GM12875 (cell line): ENCODE results near the gene TNNC2.

Experiments used
- H3K4me3 ChIP-seq: one replicate; pipeline ENCODE4 v1.5.1; 2011; ENCODE audit warnings: low read depth, low read length, control low read depth
- CTCF ChIP-seq: IDR thresholded peaks from 2 replicates; pipeline ENCODE4 v1.5.1; 2011; ENCODE audit warnings: low read depth, mild to moderate bottlenecking, control low read depth, inconsistent platforms, low read length, moderate library complexity, borderline replicate concordance; ENCODE audit not compliant: insufficient read depth

TNNC2 gene

GRCh38 chr20:45818239-45818638, 8.9 kb downstream of the TNNC2 start:
- TF ChIP-seq CTCF: no peak
- no peak overlapping the region for H3K4me3 ChIP-seq

- H3K4me3 ChIP-seq: no peak overlapping the region
- no peak for TF ChIP-seq CTCF
Measured at GRCh38 chr20:45817376-45818194, 9.5 kb downstream of the TNNC2 start.

- TF ChIP-seq CTCF: no peak
- H3K4me3 ChIP-seq: no peak overlapping the region
Measured at GRCh38 chr20:45816951-45817350, 10.2 kb downstream of the TNNC2 start.

GRCh38 chr20:45814314-45814713, 12.8 kb downstream of the TNNC2 start:
- H3K4me3 ChIP-seq: no peak overlapping the region
- TF ChIP-seq CTCF: no peak

- no peak for TF ChIP-seq CTCF
Measured at GRCh38 chr20:45813489-45813888, 13.6 kb downstream of the TNNC2 start.

GRCh38 chr20:45813006-45813340, 14.1 kb downstream of the TNNC2 start:
- TF ChIP-seq CTCF: no peak
- peak overlapping the region; percentile 68 for H3K4me3 ChIP-seq

More at GRCh38 chr20:45813489-45813888, 13.6 kb downstream of the TNNC2 start:
- peak overlapping the region; percentile 68 for H3K4me3 ChIP-seq
